Activated CD8-positive, alpha-beta T cell treated with anti-CD3 and anti-CD28 coated beads for 36 hours (primary cell): ENCODE data around the gene SRPRB. TPM values are rescaled to one million over a fixed set of nuclear protein-coding genes. Genes with fewer than 3 reads are reported as not detected.
A peak's percentile ranks its signal among the peaks of the same experiment; 100 is the strongest.

ENCODE experiments used
- ATAC-seq: fragments of 200-7000 bp; cut with Tn5 transposase; one replicate; pipeline ENCODE4 v1.10.0; 2021; ENCODE audit warnings: mild to moderate bottlenecking, moderate library complexity
- CTCF ChIA-PET: fragments of 350-600 bp; sonication (Branson Sonifier 250); formaldehyde crosslinking; loops from one replicate; lab custom pipeline; 2021; ENCODE audit warnings: antibody characterized with exemption; lab: Charles Lee
- POLR2A ChIA-PET: fragments of 350-600 bp; sonication (Branson Sonifier 250); formaldehyde crosslinking; loops from one replicate; lab custom pipeline; 2021; ENCODE audit warnings: antibody characterized with exemption; lab: Charles Lee
- DNase-seq: peaks from one replicate; pipeline ENCODE4 v3.0.0-alpha.2; 2020
- H3K27ac Mint-ChIP-seq: one replicate; pipeline ENCODE4 v1.8.0; 2021; ENCODE audit warnings: mild to moderate bottlenecking, mixed read lengths
- H3K27me3 Mint-ChIP-seq: one replicate; pipeline ENCODE4 v1.8.0; 2021; ENCODE audit warnings: mixed read lengths
- H3K36me3 Mint-ChIP-seq: one replicate; pipeline ENCODE4 v1.8.0; 2021; ENCODE audit warnings: low read depth, mixed read lengths
- H3K4me1 Mint-ChIP-seq: one replicate; pipeline ENCODE4 v1.8.0; 2021; ENCODE audit warnings: low read depth, mixed read lengths
- H3K4me3 Mint-ChIP-seq: one replicate; pipeline ENCODE4 v1.8.0; 2021; ENCODE audit warnings: mild to moderate bottlenecking, moderate library complexity, mixed read lengths
- H3K9me3 Mint-ChIP-seq: one replicate; pipeline ENCODE4 v1.8.0; 2021; ENCODE audit warnings: mixed read lengths
- intact Hi-C: fragments of 100-400 bp; cut with micrococcal nuclease; formaldehyde crosslinking; loops from one replicate; pipeline ENCODE4 v1.10.0; 2022
- total RNA-seq, 2 experiments: library from RNA; stranded (reverse); gene quantifications; one replicate each; pipeline ENCODE4 v1.2.3, GENCODE V29; 2021
- TF ChIP-seq, protein P1 (sequence below): fragments of 200-600 bp; IDR thresholded peaks from one replicate; pipeline ENCODE4 v1.8.0; 2022; ENCODE audit warnings: antibody characterized with exemption, mild to moderate bottlenecking

The SRPRB gene
- total RNA-seq, 2 experiments from 2014 or later: 63.8 to 65.8 TPM

DNA sequence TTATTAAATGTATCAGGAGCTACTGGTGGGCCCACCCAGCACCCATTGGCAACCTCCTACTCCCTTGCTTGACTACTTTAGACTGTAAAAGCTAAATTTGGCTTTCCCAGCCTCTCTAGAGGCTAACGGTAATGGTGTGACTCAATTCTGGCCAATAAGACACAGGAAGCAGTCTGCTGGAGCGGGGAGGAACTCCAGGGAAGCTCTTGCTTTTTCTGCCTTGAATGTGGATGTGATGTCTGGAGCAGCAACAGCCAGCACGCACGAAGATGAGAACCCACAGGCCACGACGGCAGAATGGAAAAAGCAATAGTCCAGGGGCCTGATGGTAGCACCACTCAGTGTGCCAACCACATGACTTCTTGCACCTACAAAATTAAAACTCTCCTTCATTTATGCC lies 50.2 kb downstream of the SRPRB start:
- TF ChIP-seq, protein P1, sequence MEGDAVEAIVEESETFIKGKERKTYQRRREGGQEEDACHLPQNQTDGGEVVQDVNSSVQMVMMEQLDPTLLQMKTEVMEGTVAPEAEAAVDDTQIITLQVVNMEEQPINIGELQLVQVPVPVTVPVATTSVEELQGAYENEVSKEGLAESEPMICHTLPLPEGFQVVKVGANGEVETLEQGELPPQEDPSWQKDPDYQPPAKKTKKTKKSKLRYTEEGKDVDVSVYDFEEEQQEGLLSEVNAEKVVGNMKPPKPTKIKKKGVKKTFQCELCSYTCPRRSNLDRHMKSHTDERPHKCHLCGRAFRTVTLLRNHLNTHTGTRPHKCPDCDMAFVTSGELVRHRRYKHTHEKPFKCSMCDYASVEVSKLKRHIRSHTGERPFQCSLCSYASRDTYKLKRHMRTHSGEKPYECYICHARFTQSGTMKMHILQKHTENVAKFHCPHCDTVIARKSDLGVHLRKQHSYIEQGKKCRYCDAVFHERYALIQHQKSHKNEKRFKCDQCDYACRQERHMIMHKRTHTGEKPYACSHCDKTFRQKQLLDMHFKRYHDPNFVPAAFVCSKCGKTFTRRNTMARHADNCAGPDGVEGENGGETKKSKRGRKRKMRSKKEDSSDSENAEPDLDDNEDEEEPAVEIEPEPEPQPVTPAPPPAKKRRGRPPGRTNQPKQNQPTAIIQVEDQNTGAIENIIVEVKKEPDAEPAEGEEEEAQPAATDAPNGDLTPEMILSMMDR: no peak
- H3K27me3 Mint-ChIP-seq: no peaks in the 10 kb centered on the region
- ChIA-PET POLR2A (no interaction called here), CTCF (no interaction called here)
- no peak overlapping the region for H3K4me3 Mint-ChIP-seq
- intact Hi-C loops: no loop called here
- H3K4me1 Mint-ChIP-seq: peaks cover 6% of the 10 kb centered on the region
- H3K27ac Mint-ChIP-seq: no peak overlapping the region
- DNase-seq (no peak), ATAC-seq (no peak)
- no peaks in the 10 kb centered on the region for H3K9me3 Mint-ChIP-seq
- no peaks in the 10 kb centered on the region for H3K36me3 Mint-ChIP-seq

DNA sequence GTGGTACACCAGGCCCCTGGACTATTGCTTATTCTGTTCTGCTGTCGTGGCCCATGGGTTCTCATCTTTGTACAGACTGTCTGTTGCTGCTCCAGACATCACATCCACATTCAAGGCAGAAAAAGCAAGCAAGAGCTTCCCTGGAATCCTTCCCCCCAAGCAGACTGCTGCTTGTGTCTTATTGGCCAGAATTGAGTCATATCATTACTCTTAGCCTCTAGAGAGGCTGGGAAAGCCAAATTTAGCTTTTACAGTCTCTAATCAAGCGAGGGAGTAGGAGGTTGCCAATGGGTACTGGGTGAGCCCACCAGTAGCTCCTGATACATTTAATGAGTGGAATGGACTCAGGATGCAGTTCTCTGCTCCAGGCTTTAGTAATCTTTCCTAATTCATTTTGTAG lies 50.7 kb downstream of the SRPRB start:
- Mint-ChIP-seq H3K4me3 (no peak overlapping the region), H3K36me3 (no peaks in the 10 kb centered on the region), H3K27ac (no peak overlapping the region), H3K9me3 (no peaks in the 10 kb centered on the region), H3K4me1 (peaks cover 6% of the 10 kb centered on the region), H3K27me3 (no peaks in the 10 kb centered on the region)
- intact Hi-C loops: no loop called here
- CTCF ChIA-PET: no interaction called here
- TF ChIP-seq, protein P1: no peak
- DNase-seq (no peak), ATAC-seq (no peak)
- POLR2A ChIA-PET: no interaction called here

DNA sequence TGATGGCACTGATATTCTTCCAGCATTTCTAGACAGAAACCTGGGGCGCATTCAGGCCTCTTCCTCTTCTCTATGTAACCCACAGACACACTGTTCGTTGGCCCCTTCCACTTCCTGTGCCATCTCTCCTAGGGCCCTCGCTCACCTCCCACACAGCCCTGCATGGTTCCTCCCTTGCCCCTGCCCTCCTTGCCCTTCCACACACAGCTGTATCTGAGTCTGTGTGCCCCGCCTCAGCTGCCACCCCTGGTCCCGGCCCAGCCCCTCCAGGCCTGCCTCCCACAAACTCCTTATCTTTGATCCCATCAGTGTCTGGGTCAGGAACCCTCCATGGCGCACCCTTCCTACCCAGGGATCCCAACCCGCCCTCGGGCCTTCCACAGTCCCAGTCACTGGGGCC lies 52.2 kb downstream of the SRPRB start:
- H3K4me1 Mint-ChIP-seq: peaks cover 6% of the 10 kb centered on the region
- CTCF ChIA-PET: no interaction called here
- DNase-seq (peak; percentile 53), ATAC-seq (peak; percentile 87)
- no peaks in the 10 kb centered on the region for H3K36me3 Mint-ChIP-seq
- TF ChIP-seq, protein P1: no peak
- POLR2A ChIA-PET: no interaction called here
- H3K9me3 Mint-ChIP-seq: no peaks in the 10 kb centered on the region
- no peaks in the 10 kb centered on the region for H3K27me3 Mint-ChIP-seq
- no peak overlapping the region for H3K4me3 Mint-ChIP-seq
- H3K27ac Mint-ChIP-seq: peak overlapping the region; percentile 4
- intact Hi-C loops: no loop called here

DNA sequence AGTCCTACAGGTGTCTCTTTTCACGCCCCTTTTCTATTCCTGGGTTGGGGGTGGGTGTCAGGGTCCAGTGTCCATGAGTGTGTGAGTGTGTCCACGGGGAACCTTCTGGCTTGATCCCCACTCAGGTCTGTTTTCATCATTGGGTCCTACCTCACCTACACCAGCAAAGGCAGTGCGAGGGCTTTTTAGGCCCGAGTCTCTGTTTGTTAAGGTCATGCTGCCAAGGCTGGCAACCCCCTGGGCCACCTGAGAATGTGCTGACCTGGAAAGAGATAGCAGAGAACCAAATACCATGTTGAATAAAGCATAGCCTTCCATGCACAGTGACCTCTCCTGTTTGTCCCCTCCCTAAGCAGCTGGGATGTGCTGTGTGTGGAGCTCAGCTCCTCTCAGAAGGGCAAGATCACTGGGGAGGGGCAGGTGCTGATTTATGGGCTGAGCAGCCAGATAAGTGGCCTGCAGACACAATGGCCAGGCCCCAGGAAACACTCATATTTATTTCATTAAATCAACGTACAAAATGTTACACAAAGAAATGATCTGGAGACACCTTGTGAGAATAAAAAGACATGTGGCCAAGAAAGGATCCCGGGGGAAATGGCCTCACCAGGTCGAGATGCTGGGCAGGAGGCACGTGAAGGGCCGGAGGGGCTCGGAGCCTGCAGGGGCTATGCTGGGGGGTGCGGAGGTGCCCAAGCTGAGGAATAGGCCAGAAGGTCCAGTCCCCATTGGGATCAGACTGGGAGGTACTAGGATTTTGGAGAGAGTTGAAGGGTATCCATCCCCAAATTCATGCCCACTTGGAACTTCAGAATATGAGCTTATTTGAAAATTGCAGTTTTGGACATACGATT lies 54.0 kb downstream of the SRPRB start:
- no peak for ATAC-seq
- ChIA-PET CTCF (no interaction called here), POLR2A (interaction anchor here (0.6 kb wide), 1 partner anchor 46 kb away, joined by 5 read pairs; no protein-coding TSS in a partner anchor)
- no peaks in the 10 kb centered on the region for H3K9me3 Mint-ChIP-seq
- TF ChIP-seq, protein P1: no peak
- H3K36me3 Mint-ChIP-seq: no peaks in the 10 kb centered on the region
- intact Hi-C loops: no loop called here
- no peaks in the 10 kb centered on the region for H3K27me3 Mint-ChIP-seq
- DNase-seq: no peak
- H3K4me1 Mint-ChIP-seq: peaks cover 6% of the 10 kb centered on the region
- no peak overlapping the region for H3K27ac Mint-ChIP-seq
- H3K4me3 Mint-ChIP-seq: no peak overlapping the region

DNA sequence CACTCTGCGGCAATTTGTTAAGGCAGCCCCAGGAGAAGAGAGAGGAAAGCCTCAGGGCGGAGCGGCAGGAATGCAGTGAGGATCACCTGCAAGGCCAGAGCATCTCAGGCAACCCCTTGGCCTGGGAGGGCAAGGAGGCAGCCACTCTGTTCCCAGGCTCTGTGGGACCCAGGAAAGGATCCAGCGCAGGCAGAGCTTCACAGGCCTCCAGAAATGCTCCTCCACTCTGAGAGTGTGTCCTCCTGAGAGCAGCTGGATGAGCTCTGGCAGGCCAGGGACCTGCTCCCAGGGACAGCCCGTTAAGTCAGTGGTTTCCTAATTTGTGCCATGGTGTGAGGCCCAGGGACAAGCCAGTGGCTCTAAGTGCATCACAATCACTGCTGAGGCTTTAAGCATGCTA lies 54.9 kb downstream of the SRPRB start:
- Mint-ChIP-seq H3K9me3 (no peaks in the 10 kb centered on the region), H3K4me3 (no peak overlapping the region), H3K27ac (no peak overlapping the region), H3K36me3 (no peaks in the 10 kb centered on the region), H3K4me1 (peaks cover 6% of the 10 kb centered on the region), H3K27me3 (no peaks in the 10 kb centered on the region)
- TF ChIP-seq, protein P1: no peak
- CTCF ChIA-PET: no interaction called here
- ATAC-seq (no peak), DNase-seq (no peak)
- POLR2A ChIA-PET: no interaction called here
- intact Hi-C loops: no loop called here
